Peyer's patch (tissue), 4 donors: Measurements from ENCODE around the gene TMCO4. TPM values are rescaled to one million over a fixed set of nuclear protein-coding genes. Genes with fewer than 3 reads are reported as not detected.

ENCODE experiments used
- DNase-seq, 3 donors: peaks; one replicate each; pipeline ENCODE4 v3.0.0-alpha.2; 2017 to 2019
- H3K27ac ChIP-seq, 4 donors: fragments of 200-600 bp; sonication (generic); one replicate each; pipeline ENCODE4 v1.5.1; 2016 to 2019
- H3K27me3 ChIP-seq, 2 donors: fragments of 200-600 bp; sonication (generic); one replicate each; pipeline ENCODE4 v1.5.1; 2019
- H3K36me3 ChIP-seq, 3 donors: fragments of 200-600 bp; sonication (generic); one replicate each; pipeline ENCODE4 v1.5.1; 2016 to 2019
- H3K4me1 ChIP-seq, 4 donors: fragments of 200-600 bp; sonication (generic); one replicate each; pipeline ENCODE4 v1.5.1; 2016 to 2019
- H3K4me3 ChIP-seq, 4 donors: fragments of 200-600 bp; sonication (generic); 1 replicate in 3 of 4; 2 replicates in 1 of 4; pipeline ENCODE4 v1.5.1; 2016 to 2019; ENCODE audit warnings: mild to moderate bottlenecking in 1 of 4
- H3K9me3 ChIP-seq, 4 donors: fragments of 200-600 bp; sonication (generic); one replicate each; pipeline ENCODE4 v1.5.1; 2016 to 2019; ENCODE audit warnings: mild to moderate bottlenecking in 1 of 4
- CTCF ChIP-seq, 6 experiments: fragments of 450-650 bp in 4 of 6; fragments of 200-600 bp in 2 of 6; sonication (generic) in 1 of 6; IDR thresholded peaks; one replicate each; pipeline ENCODE4 v1.5.1; 2017 to 2019; ENCODE audit warnings: antibody characterized with exemption in 6 of 6, mild to moderate bottlenecking in 3 of 6, moderate library complexity in 1 of 6
- POLR2A ChIP-seq, 2 donors: fragments of 450-650 bp; IDR thresholded peaks; one replicate each; pipeline ENCODE4 v1.5.1; 2017; ENCODE audit warnings: antibody characterized with exemption in 2 of 2, mild to moderate bottlenecking in 2 of 2, moderate library complexity in 2 of 2
- total RNA-seq, 4 donors: library from RNA; depleted of rRNA; stranded (reverse); fragments of >200 nt; gene quantifications; one replicate each; pipeline ENCODE4 v1.1.0, GENCODE V29; 2016

The TMCO4 gene
- total RNA-seq, 4 donors from 2014 or later: 13.5 to 40.4 (median 26.1) TPM

- peaks cover 0 to 12% (median 0%) of the 10 kb centered on the region in 3 donors for H3K36me3 ChIP-seq
These were observed 48.8 kb downstream of the TMCO4 start for GRCh38 chr1:19750882-19751276.

GRCh38 chr1:19750101-19750881 is 49.4 kb downstream of the TMCO4 start:
- Histone ChIP-seq H3K36me3 (peaks cover 0 to 17% (median 0%) of the 10 kb centered on the region in 3 donors), H3K27ac (peak overlapping the region in 1 of 4 donors; percentile 4), H3K4me3 (no peak overlapping the region), H3K27me3 (no peaks in the 10 kb centered on the region), H3K9me3 (no peaks in the 10 kb centered on the region), H3K4me1 (peaks cover 0 to 17% (median 0%) of the 10 kb centered on the region in 4 donors)
- TF ChIP-seq CTCF (IDR thresholded peaks at IDR 0.05): no peak
- TF ChIP-seq POLR2A (IDR thresholded peaks at IDR 0.05): no peak
- DNase-seq: peak in 1 of 3 donors; percentile 72

More at GRCh38 chr1:19750882-19751276, 48.8 kb downstream of the TMCO4 start:
- Histone ChIP-seq H3K4me1 (peaks cover 0 to 19% (median 0%) of the 10 kb centered on the region in 4 donors), H3K27ac (no peak overlapping the region), H3K4me3 (no peak overlapping the region), H3K9me3 (no peaks in the 10 kb centered on the region), H3K27me3 (no peaks in the 10 kb centered on the region)
- no peak for TF ChIP-seq CTCF (IDR thresholded peaks at IDR 0.05)
- TF ChIP-seq POLR2A (IDR thresholded peaks at IDR 0.05): no peak
- DNase-seq: no peak

- Histone ChIP-seq H3K4me1 (peaks cover 0 to 11% (median 0%) of the 10 kb centered on the region in 4 donors), H3K27ac (no peak overlapping the region), H3K9me3 (no peaks in the 10 kb centered on the region), H3K36me3 (peaks cover 0 to 13% (median 0%) of the 10 kb centered on the region in 3 donors), H3K4me3 (no peak overlapping the region), H3K27me3 (no peaks in the 10 kb centered on the region)
- TF ChIP-seq POLR2A (IDR thresholded peaks at IDR 0.05) (no peak), CTCF (IDR thresholded peaks at IDR 0.05) (no peak)
- DNase-seq: no peak
These were observed 50.0 kb downstream of the TMCO4 start for GRCh38 chr1:19749685-19750084.

GRCh38 chr1:19747761-19748160 is 52.0 kb downstream of the TMCO4 start:
- TF ChIP-seq CTCF (IDR thresholded peaks at IDR 0.05) (no peak), POLR2A (IDR thresholded peaks at IDR 0.05) (no peak)
- no peak overlapping the region for H3K27ac ChIP-seq
- H3K27me3 ChIP-seq: no peaks in the 10 kb centered on the region
- DNase-seq: no peak
- peaks cover 0 to 11% (median 0%) of the 10 kb centered on the region in 3 donors for H3K36me3 ChIP-seq
- H3K4me3 ChIP-seq: no peak overlapping the region
- peaks cover 0 to 19% (median 2%) of the 10 kb centered on the region in 4 donors for H3K4me1 ChIP-seq
- H3K9me3 ChIP-seq: no peaks in the 10 kb centered on the region

- TF ChIP-seq CTCF (IDR thresholded peaks at IDR 0.05): no peak
- TF ChIP-seq POLR2A (IDR thresholded peaks at IDR 0.05): no peak
- no peak overlapping the region for H3K27ac ChIP-seq
- peaks cover 0 to 22% (median 2%) of the 10 kb centered on the region in 4 donors for H3K4me1 ChIP-seq
These were observed 54.8 kb downstream of the TMCO4 start for GRCh38 chr1:19744886-19745285.

More at GRCh38 chr1:19744886-19745285, 54.8 kb downstream of the TMCO4 start:
- no peak overlapping the region for H3K4me3 ChIP-seq
- H3K27me3 ChIP-seq: no peaks in the 10 kb centered on the region
- DNase-seq: no peak
- H3K9me3 ChIP-seq: no peaks in the 10 kb centered on the region
- peaks cover 0 to 16% (median 0%) of the 10 kb centered on the region in 3 donors for H3K36me3 ChIP-seq
